IPS DF 19.7 (cell line): ENCODE measurements around the gene BOD1.
A peak's percentile ranks its signal among the peaks of the same experiment; 100 is the strongest.

ENCODE experiments used
- DNase-seq: peaks from one replicate; pipeline ENCODE4 v3.0.0-alpha.2; 2013; ENCODE audit warnings: low read depth, low spot score

BOD1 gene

GRCh38 chr5:173640156-173640804, 23.8 kb upstream of the BOD1 start:
- DNase-seq, result no peak

GRCh38 chr5:173638126-173639040, 21.9 kb upstream of the BOD1 start:
- DNase-seq, result no peak

- DNase-seq, result no peak
Observed at GRCh38 chr5:173637340-173637739, 20.9 kb upstream of the BOD1 start.

GRCh38 chr5:173634465-173634983, 18.1 kb upstream of the BOD1 start:
- no peak for DNase-seq

GRCh38 chr5:173633304-173633703, 16.9 kb upstream of the BOD1 start:
- DNase-seq, result no peak

GRCh38 chr5:173631478-173631877, 15.0 kb upstream of the BOD1 start:
- no peak for DNase-seq

GRCh38 chr5:173630724-173631365, 14.4 kb upstream of the BOD1 start:
- DNase-seq, result no peak

GRCh38 chr5:173629628-173630027, 13.2 kb upstream of the BOD1 start:
- no peak for DNase-seq

GRCh38 chr5:173628501-173628900, 12.1 kb upstream of the BOD1 start:
- no peak for DNase-seq

GRCh38 chr5:173627860-173628392, 11.5 kb upstream of the BOD1 start:
- DNase-seq, result peak; percentile 33

- DNase-seq, result no peak
Observed at GRCh38 chr5:173627271-173627670, 10.8 kb upstream of the BOD1 start.

- DNase-seq, result no peak
Observed at GRCh38 chr5:173626505-173626820, 10.0 kb upstream of the BOD1 start.

- DNase-seq, result no peak
Observed at GRCh38 chr5:173625673-173626504, 9.4 kb upstream of the BOD1 start.

GRCh38 chr5:173625261-173625660, 8.8 kb upstream of the BOD1 start:
- DNase-seq, result no peak

- DNase-seq, result no peak
Observed at GRCh38 chr5:173624282-173624681, 7.8 kb upstream of the BOD1 start.

GRCh38 chr5:173623789-173624188, 7.3 kb upstream of the BOD1 start:
- no peak for DNase-seq

- no peak for DNase-seq
Observed at GRCh38 chr5:173623296-173623771, 6.9 kb upstream of the BOD1 start.

GRCh38 chr5:173622183-173623047, 6.0 kb upstream of the BOD1 start:
- no peak for DNase-seq

GRCh38 chr5:173620784-173621183, 4.3 kb upstream of the BOD1 start:
- no peak for DNase-seq

GRCh38 chr5:173618927-173619519, 2.6 kb upstream of the BOD1 start:
- DNase-seq, result no peak
